Neuronal stem cell (in vitro differentiated cells): Measurements from ENCODE around the gene KIAA1586. TPM values are rescaled to one million over a fixed set of nuclear protein-coding genes. Genes with fewer than 3 reads are reported as not detected.
"Not testable (repeated sequence)": the region's sequence is repeated elsewhere in the genome, so short reads cannot be mapped to it uniquely, and the experiment has no call there.

Experiments used
- DNase-seq: peaks from one replicate; pipeline ENCODE4 v3.0.0-alpha.2; 2013; ENCODE audit warnings: low spot score
- H2AFZ ChIP-seq: one replicate; pipeline ENCODE4 v1.6.1; 2013; ENCODE audit warnings: mild to moderate bottlenecking, low read length, inconsistent platforms
- H2AK5ac ChIP-seq: 2 replicates; pipeline ENCODE4 v1.6.1; 2013; ENCODE audit warnings: low read depth, mild to moderate bottlenecking, inconsistent platforms, low read length, moderate library complexity, mixed read lengths
- H2BK120ac ChIP-seq: 2 replicates; pipeline ENCODE4 v1.6.1; 2013; ENCODE audit warnings: low read depth, mild to moderate bottlenecking, inconsistent platforms, low read length, moderate library complexity, mixed read lengths
- H2BK12ac ChIP-seq: one replicate; pipeline ENCODE4 v1.6.1; 2013; ENCODE audit warnings: low read length, inconsistent platforms
- H2BK15ac ChIP-seq: 2 replicates; pipeline ENCODE4 v1.6.1; 2013; ENCODE audit warnings: mild to moderate bottlenecking, low read length, inconsistent platforms, mixed read lengths
- H2BK5ac ChIP-seq: one replicate; pipeline ENCODE4 v1.6.1; 2013; ENCODE audit warnings: inconsistent platforms, mild to moderate bottlenecking, low read length, moderate library complexity
- H3K14ac ChIP-seq: one replicate; pipeline ENCODE4 v1.6.1; 2013; ENCODE audit warnings: low read length, inconsistent platforms
- H3K18ac ChIP-seq: 2 replicates; pipeline ENCODE4 v1.6.1; 2013; ENCODE audit warnings: low read length, inconsistent platforms
- H3K23ac ChIP-seq: 2 replicates; pipeline ENCODE4 v1.6.1; 2013; ENCODE audit warnings: low read depth, mild to moderate bottlenecking, mixed read lengths, low read length, inconsistent platforms; ENCODE audit not compliant: poor library complexity
- H3K27ac ChIP-seq: replicated peaks from 3 replicates; pipeline ENCODE4 v1.5.1; 2013; ENCODE audit warnings: low read length, inconsistent platforms
- H3K27me3 ChIP-seq, 3 experiments: 2 replicates each; pipeline ENCODE4 v1.6.1; 2013; ENCODE audit warnings: low read length in 3 of 3, mild to moderate bottlenecking in 2 of 3, inconsistent platforms in 1 of 3, low read depth in 1 of 3, mixed read lengths in 1 of 3, moderate library complexity in 1 of 3; ENCODE audit not compliant: control insufficient read depth in 3 of 3, insufficient read depth in 3 of 3
- H3K36me3 ChIP-seq, 2 donors: replicated peaks in 1 of 2; 2 replicates each; pipeline ENCODE4 v1.6.1; 2013; ENCODE audit warnings: low read length in 2 of 2; ENCODE audit not compliant: control insufficient read depth in 2 of 2, insufficient read depth in 2 of 2
- H3K4ac ChIP-seq: 2 replicates; pipeline ENCODE4 v1.6.1; 2013; ENCODE audit warnings: inconsistent platforms, mild to moderate bottlenecking, low read length, moderate library complexity
- H3K4me1 ChIP-seq, 2 donors: 1 replicate in 1 of 2; 2 replicates in 1 of 2; pipeline ENCODE4 v1.6.1; 2013; ENCODE audit warnings: low read length in 2 of 2, low read depth in 1 of 2; ENCODE audit not compliant: control insufficient read depth in 2 of 2, insufficient read depth in 1 of 2
- H3K4me2 ChIP-seq: one replicate; pipeline ENCODE4 v1.6.1; 2013; ENCODE audit warnings: mild to moderate bottlenecking, low read length, inconsistent platforms; ENCODE audit not compliant: insufficient read depth, poor library complexity, severe bottlenecking
- H3K4me3 ChIP-seq, 2 donors: 2 replicates each; pipeline ENCODE4 v1.5.1; 2013; ENCODE audit warnings: low read length in 2 of 2, mild to moderate bottlenecking in 2 of 2, inconsistent platforms in 1 of 2, moderate library complexity in 1 of 2
- H3K79me1 ChIP-seq: one replicate; pipeline ENCODE4 v1.6.1; 2013; ENCODE audit warnings: low read depth, mild to moderate bottlenecking, inconsistent platforms, low read length, moderate library complexity
- H3K9ac ChIP-seq: one replicate; pipeline ENCODE4 v1.6.1; 2013; ENCODE audit warnings: mild to moderate bottlenecking, low read depth, low read length, inconsistent platforms; ENCODE audit not compliant: poor library complexity
- H3K9me3 ChIP-seq, 2 donors: replicated peaks in 1 of 2; 2 replicates each; pipeline versions ENCODE3 to v1.6.1; 2013; ENCODE audit warnings: low read length in 2 of 2, mild to moderate bottlenecking in 2 of 2, inconsistent platforms in 1 of 2, low read depth in 1 of 2, mixed read lengths in 1 of 2, moderate library complexity in 1 of 2; ENCODE audit not compliant: control insufficient read depth in 2 of 2, insufficient read depth in 1 of 2
- H4K8ac ChIP-seq: one replicate; pipeline ENCODE4 v1.6.1; 2013; ENCODE audit warnings: low read depth, mild to moderate bottlenecking, inconsistent platforms, low read length, moderate library complexity
- H4K91ac ChIP-seq: one replicate; pipeline ENCODE4 v1.6.1; 2013; ENCODE audit warnings: low read length, low read depth, mild to moderate bottlenecking, inconsistent platforms; ENCODE audit not compliant: poor library complexity
- WGBS, 2 donors: extraction: QIAGEN DNeasy Blood & Tissue Kit; methylation state at CpG; one replicate each; pipeline ENCODE4 v1.1.7; 2013; ENCODE audit warnings: missing lambda C conversion rate in 2 of 2, mixed read lengths in 1 of 2; ENCODE audit not compliant: insufficient read length in 2 of 2, insufficient replicate concordance in 1 of 2; ENCODE audit errors: extremely low coverage in 2 of 2; 5-methylcytosine and 5-hydroxymethylcytosine counted together
- polyA plus RNA-seq, 2 experiments: library from polyadenylated mRNA; stranded (reverse); fragments of 200-250 nt; gene quantifications; one replicate each; pipeline ENCODE4 v1.2.3, GENCODE V29; 2013

Gene KIAA1586
- polyA plus RNA-seq (2013, experiment 1 of 2), result 20.9 TPM
- 21.7 TPM for polyA plus RNA-seq (2013, experiment 2 of 2)

GRCh38 chr6:57046332-57047256 lies at the start of gene KIAA1586:
Gene KIAA1586, plus strand, starts transcription at chr6:57046693. Its CDS starts 63 bp downstream, at chr6:57046756.
- H3K9me3 ChIP-seq, result not testable (repeated sequence)

GRCh38 chr6:56999049-56999448 lies 47.4 kb upstream of the KIAA1586 start:
- H3K9ac ChIP-seq, result no peak overlapping the region
- H4K8ac ChIP-seq, result no peak overlapping the region
- no peaks in the 10 kb centered on the region for H3K4me1 ChIP-seq
- H2BK5ac ChIP-seq, result no peak overlapping the region
- H2AFZ ChIP-seq, result no peak overlapping the region
- H3K4me3 ChIP-seq, result peak overlapping the region in 1 of 2 donors; percentile 64
- H2BK15ac ChIP-seq, result no peak overlapping the region
- H3K36me3 ChIP-seq, result no peaks in the 10 kb centered on the region
- no peak overlapping the region for H3K18ac ChIP-seq
- H3K4me2 ChIP-seq, result no peak overlapping the region
- H2BK120ac ChIP-seq, result no peak overlapping the region
- H3K14ac ChIP-seq, result no peak overlapping the region
- no peak for DNase-seq
- no peak overlapping the region for H3K4ac ChIP-seq
- H4K91ac ChIP-seq, result no peak overlapping the region
- no peak overlapping the region for H3K23ac ChIP-seq
- H2BK12ac ChIP-seq, result no peak overlapping the region
- H2AK5ac ChIP-seq, result no peak overlapping the region
- H3K27ac ChIP-seq, result no peak overlapping the region
- no peaks in the 10 kb centered on the region for H3K27me3 ChIP-seq
- H3K79me1 ChIP-seq, result no peaks in the 10 kb centered on the region
- H3K9me3 ChIP-seq, result peaks cover 7 to 8% of the 10 kb centered on the region in 2 donors

More at GRCh38 chr6:57046332-57047256, at the start of gene KIAA1586:
- no CpG with 5 or more reads among the region's 78 CpGs for WGBS, 2 donors
- H3K27ac ChIP-seq, result peak within 1 kb of the TSS; percentile 66
- H2AFZ ChIP-seq, result peak within 1 kb of the TSS; percentile 89
- not testable (repeated sequence) for H3K27me3 ChIP-seq, H3K9ac ChIP-seq, H2BK5ac ChIP-seq, H2BK120ac ChIP-seq, H3K79me1 ChIP-seq, H2BK12ac ChIP-seq, H3K4me1 ChIP-seq, H2BK15ac ChIP-seq, H4K8ac ChIP-seq, H3K4ac ChIP-seq, H2AK5ac ChIP-seq, H4K91ac ChIP-seq, H3K14ac ChIP-seq
- peaks cover 1 to 36% of the 10 kb centered on the region in 2 donors for H3K36me3 ChIP-seq
- peak within 1 kb of the TSS; percentile 57 for H3K4me2 ChIP-seq
- H3K18ac ChIP-seq, result peak within 1 kb of the TSS; percentile 83
- peak; percentile 77 for DNase-seq
- H3K4me3 ChIP-seq, result peak within 1 kb of the TSS; percentile 65 to 78
- peak within 1 kb of the TSS; percentile 34 for H3K23ac ChIP-seq

- H3K79me1 ChIP-seq, H3K9ac ChIP-seq, H2BK120ac ChIP-seq, H2BK15ac ChIP-seq, H4K8ac ChIP-seq, H3K14ac ChIP-seq, H3K27me3 ChIP-seq, H2BK12ac ChIP-seq, H3K36me3 ChIP-seq, H3K23ac ChIP-seq, H3K4ac ChIP-seq, H2AFZ ChIP-seq, H3K4me1 ChIP-seq, H3K27ac ChIP-seq, H4K91ac ChIP-seq, H3K4me3 ChIP-seq, H3K9me3 ChIP-seq, H2AK5ac ChIP-seq, H3K4me2 ChIP-seq, DNase-seq, H2BK5ac ChIP-seq, H3K18ac ChIP-seq: not testable (repeated sequence)
- WGBS, 2 donors, result no CpG with 5 or more reads among the region's 18 CpGs
Measured at GRCh38 chr6:56999748-57000147, 46.7 kb upstream of the KIAA1586 start.

GRCh38 chr6:57002197-57002596 lies 44.3 kb upstream of the KIAA1586 start:
- H3K4ac ChIP-seq, result no peak overlapping the region
- H2AK5ac ChIP-seq, result no peak overlapping the region
- no peak overlapping the region for H2AFZ ChIP-seq
- peaks cover 7 to 8% of the 10 kb centered on the region in 2 donors for H3K9me3 ChIP-seq
- H2BK5ac ChIP-seq, result no peak overlapping the region
- no peak overlapping the region for H2BK12ac ChIP-seq
- H3K4me1 ChIP-seq, result no peaks in the 10 kb centered on the region
- H2BK120ac ChIP-seq, result no peak overlapping the region
- H3K36me3 ChIP-seq, result no peaks in the 10 kb centered on the region
- no peak overlapping the region for H4K8ac ChIP-seq
- no peak overlapping the region for H4K91ac ChIP-seq
- H3K9ac ChIP-seq, result no peak overlapping the region
- DNase-seq, result no peak
- no peak overlapping the region for H3K4me3 ChIP-seq
- no peak overlapping the region for H3K14ac ChIP-seq
- H3K79me1 ChIP-seq, result no peaks in the 10 kb centered on the region
- no peaks in the 10 kb centered on the region for H3K27me3 ChIP-seq
- no peak overlapping the region for H3K27ac ChIP-seq
- no peak overlapping the region for H2BK15ac ChIP-seq
- H3K23ac ChIP-seq, result no peak overlapping the region
- H3K18ac ChIP-seq, result no peak overlapping the region
- no peak overlapping the region for H3K4me2 ChIP-seq
